ENCODE data around the gene CASP5. TPM values are rescaled to one million over a fixed set of nuclear protein-coding genes. Genes with fewer than 3 reads are reported as not detected.
"Not testable (repeated sequence)": the region's sequence is repeated elsewhere in the genome, so short reads cannot be mapped to it uniquely, and the experiment has no call there.

The CASP5 gene
- total and polyA plus RNA-seq, 7 experiments from 2014 or later: 0.45 to 2.9 TPM; not detected in 5

DNA sequence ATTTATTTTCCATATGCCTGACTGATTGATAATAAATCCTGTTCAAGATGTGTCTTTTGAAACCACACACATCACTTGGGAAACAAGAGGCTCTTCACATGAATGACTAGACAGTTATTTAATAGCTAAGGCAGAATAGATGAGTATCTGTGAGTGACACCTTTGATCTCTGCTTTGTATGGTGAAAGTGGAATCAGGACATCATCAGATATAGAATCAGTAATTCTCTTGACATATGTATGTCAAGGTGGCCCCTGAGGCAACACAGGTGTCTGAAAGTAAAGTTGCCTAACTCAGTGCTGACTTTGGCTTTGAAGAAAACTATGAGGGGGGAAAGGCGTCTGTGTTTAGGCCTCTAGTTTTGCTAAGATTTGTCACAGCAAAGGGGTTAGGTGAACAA is 43.1 kb downstream of the CASP5 start:
- H3K27ac Mint-ChIP-seq: no peak overlapping the region
- POLR2A ChIA-PET: no interaction called here

DNA sequence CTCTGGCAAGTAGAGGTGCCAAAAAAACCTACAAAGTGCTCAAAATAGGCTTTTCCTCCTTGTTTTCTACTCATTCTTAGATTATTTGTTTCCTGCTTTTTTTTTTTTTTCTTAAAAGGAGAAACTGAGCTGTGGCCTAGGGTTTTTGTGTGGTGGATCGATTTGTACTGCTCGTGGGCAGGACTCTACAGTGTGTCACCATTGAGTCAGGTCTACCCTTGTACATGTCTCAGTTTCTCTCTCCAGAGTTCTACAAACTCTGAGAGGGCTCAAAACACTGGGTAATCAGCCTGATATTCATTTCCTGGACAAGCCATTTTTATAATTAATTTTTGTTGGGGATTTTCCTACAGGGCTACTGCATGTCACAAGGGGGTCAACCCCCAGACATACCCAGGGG is 49.4 kb downstream of the CASP5 start:
- Histone ChIP-seq H3K9me3 (ENCODE audit: control insufficient read depth in 2 of 3, low read length in 3 of 3) (peaks cover 0 to 3% (median 0%) of the 10 kb centered on the region in 3 experiments), H3K36me3 (ENCODE audit: control insufficient read depth in 2 of 3, insufficient read depth in 3 of 3, low read length in 3 of 3) (no peaks in the 10 kb centered on the region), H3K27ac (ENCODE audit: low read depth, low read length) (no peak overlapping the region), H3K4me1 (ENCODE audit: control insufficient read depth in 2 of 2, insufficient read depth in 2 of 2, low read length in 2 of 2) (peaks cover 4 to 6% of the 10 kb centered on the region in 2 donors), H3K27me3 (ENCODE audit: control insufficient read depth in 2 of 2, insufficient read depth in 2 of 2, low read length in 2 of 2) (no peaks in the 10 kb centered on the region), H3K4me3 (ENCODE audit: low read length) (no peak overlapping the region)
- H3K27ac Mint-ChIP-seq: no peak overlapping the region
- peak overlapping the region in 2 of 10 donors; percentile 13 to 27 for H3K4me3 Mint-ChIP-seq
- DNase-seq (no peak), ATAC-seq (no peak)
- no peaks in the 10 kb centered on the region for H3K27me3 Mint-ChIP-seq
- peaks cover 0 to 24% (median 7%) of the 10 kb centered on the region in 5 donors for H3K36me3 Mint-ChIP-seq
- intact Hi-C loops (cut with micrococcal nuclease): no loop called here
- H3K9me3 Mint-ChIP-seq: peaks cover 0 to 30% (median 15%) of the 10 kb centered on the region in 11 donors
- ChIA-PET POLR2A (no interaction called here), CTCF (interaction anchor here (0.7 kb wide), 1 partner anchor 363 kb away, joined by 3 read pairs; no protein-coding TSS in a partner anchor)
- H3K4me1 Mint-ChIP-seq: peaks cover 3 to 8% (median 4%) of the 10 kb centered on the region in 7 donors

More for the DNA sequence above, 43.1 kb downstream of the CASP5 start:
- H3K4me1 Mint-ChIP-seq: no peaks in the 10 kb centered on the region
- H3K27ac ChIP-seq (ENCODE audit: low read depth, low read length): no peak overlapping the region
- DNase-seq (no peak), ATAC-seq (no peak)
- H3K27me3 Mint-ChIP-seq: peaks cover 0 to 3% (median 0%) of the 10 kb centered on the region in 5 donors
- H3K4me3 Mint-ChIP-seq: no peak overlapping the region
- H3K4me1 ChIP-seq (ENCODE audit: control insufficient read depth in 2 of 2, insufficient read depth in 2 of 2, low read length in 2 of 2): no peaks in the 10 kb centered on the region
- no peaks in the 10 kb centered on the region for H3K9me3 ChIP-seq (ENCODE audit: control insufficient read depth in 2 of 3, low read length in 3 of 3)
- peaks cover 0 to 5% (median 0%) of the 10 kb centered on the region in 11 donors for H3K9me3 Mint-ChIP-seq
- CTCF ChIA-PET: no interaction called here
- intact Hi-C loops (cut with micrococcal nuclease): no loop called here
- no peaks in the 10 kb centered on the region for H3K36me3 Mint-ChIP-seq
- H3K4me3 ChIP-seq (ENCODE audit: low read length): no peak overlapping the region
- H3K27me3 ChIP-seq (ENCODE audit: control insufficient read depth in 2 of 2, insufficient read depth in 2 of 2, low read length in 2 of 2): no peaks in the 10 kb centered on the region
- no peaks in the 10 kb centered on the region for H3K36me3 ChIP-seq (ENCODE audit: control insufficient read depth in 2 of 3, insufficient read depth in 3 of 3, low read length in 3 of 3)

DNA sequence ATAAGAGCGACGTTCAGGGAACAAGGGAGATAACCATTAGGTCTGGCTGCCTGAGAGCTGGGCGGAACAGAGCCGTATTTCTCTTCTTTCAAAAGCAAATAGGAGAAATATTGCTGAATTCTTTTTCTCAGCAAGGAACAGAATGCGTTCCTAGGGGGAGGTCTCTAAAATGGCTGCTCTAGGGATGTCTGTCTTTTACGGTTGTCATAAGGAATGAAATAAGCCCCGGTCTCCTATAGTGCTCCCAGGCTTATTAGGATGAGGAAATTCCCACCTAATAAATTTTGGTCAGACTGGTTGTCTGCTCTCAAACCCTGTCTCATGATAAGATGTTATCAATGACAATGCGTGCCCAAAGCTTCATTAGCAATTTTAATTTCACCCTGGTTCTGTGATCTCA is 50.0 kb downstream of the CASP5 start:
- H3K27ac ChIP-seq (ENCODE audit: low read depth, low read length); H3K27me3 ChIP-seq (ENCODE audit: control insufficient read depth in 2 of 2, insufficient read depth in 2 of 2, low read length in 2 of 2); H3K27ac Mint-ChIP-seq; H3K9me3 ChIP-seq (ENCODE audit: control insufficient read depth in 2 of 3, low read length in 3 of 3); DNase-seq; intact Hi-C loops (cut with micrococcal nuclease); H3K27me3 Mint-ChIP-seq; ATAC-seq; H3K4me1 ChIP-seq (ENCODE audit: control insufficient read depth in 2 of 2, insufficient read depth in 2 of 2, low read length in 2 of 2); H3K4me3 ChIP-seq (ENCODE audit: low read length); H3K4me3 Mint-ChIP-seq; POLR2A ChIA-PET; H3K36me3 ChIP-seq (ENCODE audit: control insufficient read depth in 2 of 3, insufficient read depth in 3 of 3, low read length in 3 of 3): not testable (repeated sequence)
- CTCF ChIA-PET: interaction anchor here (0.7 kb wide), 1 partner anchor 363 kb away, joined by 3 read pairs; no protein-coding TSS in a partner anchor
- Mint-ChIP-seq H3K4me1 (peaks cover 6 to 12% (median 11%) of the 10 kb centered on the region in 7 donors), H3K9me3 (peaks cover 0 to 30% (median 15%) of the 10 kb centered on the region in 11 donors), H3K36me3 (peaks cover 0 to 24% (median 11%) of the 10 kb centered on the region in 5 donors)

DNA sequence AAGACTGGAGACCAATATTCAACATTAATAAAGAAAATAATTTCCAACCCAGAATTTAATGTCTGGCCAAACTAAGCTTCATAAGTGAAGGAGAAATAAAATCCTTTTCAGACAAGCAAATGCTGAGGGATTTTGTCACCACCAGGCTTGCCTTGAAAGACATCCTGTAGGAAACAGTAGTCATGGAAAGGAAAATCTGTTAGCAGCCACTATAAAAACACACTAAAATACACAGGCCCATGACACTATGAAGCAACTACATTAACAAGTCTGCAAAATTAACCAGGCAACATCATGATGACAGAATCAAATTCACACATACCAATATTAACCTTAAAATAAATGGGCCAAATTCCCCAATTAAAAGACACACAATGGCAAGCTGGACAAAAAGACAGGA is 52.2 kb downstream of the CASP5 start:
- ATAC-seq: no peak
- H3K4me1 ChIP-seq (ENCODE audit: control insufficient read depth in 2 of 2, insufficient read depth in 2 of 2, low read length in 2 of 2): peaks cover 13 to 22% of the 10 kb centered on the region in 2 donors
- no peaks in the 10 kb centered on the region for H3K27me3 ChIP-seq (ENCODE audit: control insufficient read depth in 2 of 2, insufficient read depth in 2 of 2, low read length in 2 of 2)
- peaks cover 0 to 3% (median 0%) of the 10 kb centered on the region in 3 experiments for H3K9me3 ChIP-seq (ENCODE audit: control insufficient read depth in 2 of 3, low read length in 3 of 3)
- Mint-ChIP-seq H3K4me1 (peaks cover 23 to 32% (median 28%) of the 10 kb centered on the region in 7 donors), H3K9me3 (peaks cover 0 to 30% (median 16%) of the 10 kb centered on the region in 11 donors), H3K36me3 (peaks cover 3 to 28% (median 15%) of the 10 kb centered on the region in 5 donors), H3K27me3 (no peaks in the 10 kb centered on the region), H3K4me3 (no peak overlapping the region), H3K27ac (no peak overlapping the region)
- intact Hi-C loops (cut with micrococcal nuclease): no loop called here
- DNase-seq: no peak
- ChIA-PET CTCF (no interaction called here), POLR2A (no interaction called here)
- H3K36me3 ChIP-seq (ENCODE audit: control insufficient read depth in 2 of 3, insufficient read depth in 3 of 3, low read length in 3 of 3): no peaks in the 10 kb centered on the region
- no peak overlapping the region for H3K4me3 ChIP-seq (ENCODE audit: low read length)
- no peak overlapping the region for H3K27ac ChIP-seq (ENCODE audit: low read depth, low read length)

DNA sequence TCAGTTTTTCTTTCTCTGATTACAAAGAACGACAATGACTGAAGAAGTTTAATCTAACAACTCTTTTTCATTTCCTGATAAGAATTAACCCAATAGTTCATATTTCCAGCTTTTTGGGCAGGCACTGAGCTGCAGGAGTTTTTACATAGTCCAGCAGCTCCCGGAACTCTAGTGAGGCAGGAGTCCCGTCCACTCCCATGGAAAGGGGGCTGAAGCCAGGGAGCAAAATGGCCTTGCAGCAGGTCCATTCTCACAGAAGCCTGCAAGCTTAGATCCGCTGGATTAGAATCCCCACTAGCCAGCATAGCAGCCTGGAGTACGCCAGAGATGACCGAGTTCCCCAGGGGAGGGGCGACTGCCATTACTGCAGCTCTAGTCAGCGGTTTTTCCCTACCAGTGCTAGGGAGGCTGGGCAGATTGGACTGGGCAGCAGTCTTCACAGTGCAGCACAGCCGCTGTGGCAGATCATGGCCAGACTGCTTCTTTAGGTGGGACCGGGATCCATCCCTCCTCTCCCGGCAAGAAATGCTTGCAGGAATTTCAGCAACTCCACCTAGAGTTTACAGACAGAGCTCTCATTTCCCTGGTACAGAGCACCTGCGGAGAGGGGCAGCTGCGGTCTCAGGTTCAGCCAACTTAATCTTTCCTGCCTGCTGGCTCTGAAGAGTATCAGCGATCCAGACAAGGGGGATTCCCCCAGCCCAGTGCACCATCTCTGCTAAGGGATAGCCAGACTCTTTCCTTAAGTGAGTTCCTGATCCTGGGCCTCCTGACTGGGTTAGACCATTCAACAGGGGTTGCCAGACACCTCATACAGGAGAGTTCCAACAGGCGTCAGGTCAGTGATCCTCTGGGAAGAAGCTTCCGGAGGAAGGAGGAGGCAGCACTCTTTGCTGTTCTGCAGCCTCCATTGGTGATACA is 53.9 kb downstream of the CASP5 start:
- peak overlapping the region; percentile 89 for H3K27ac ChIP-seq (ENCODE audit: low read depth, low read length)
- intact Hi-C loops (cut with micrococcal nuclease): loop anchor here (1.0 to 5.0 kb wide), 10 partner anchors 22 to 1108 kb away; partner anchors contain the start of genes CARD16 (in 2 of the 2), AASDHPPT (in 1 of the 2), CASP1 (in 1 of the 2) and KBTBD3 (in 1 of the 2)
- H3K4me3 ChIP-seq (ENCODE audit: low read length): peak overlapping the region; percentile 67
- H3K27me3 ChIP-seq (ENCODE audit: control insufficient read depth in 2 of 2, insufficient read depth in 2 of 2, low read length in 2 of 2): no peaks in the 10 kb centered on the region
- ChIA-PET POLR2A (interaction anchor here (0.6 to 1.2 kb wide), 5 partner anchors 10 to 72 kb away, joined by 3 to 5 read pairs (median 4); no protein-coding TSS in a partner anchor), CTCF (interaction anchor here (3.2 kb wide), 1 partner anchor 23 kb away, joined by 8 read pairs; no protein-coding TSS in a partner anchor)
- ATAC-seq (no peak), DNase-seq (no peak)
- H3K27me3 Mint-ChIP-seq: no peaks in the 10 kb centered on the region
- peaks cover 0 to 3% (median 0%) of the 10 kb centered on the region in 3 experiments for H3K9me3 ChIP-seq (ENCODE audit: control insufficient read depth in 2 of 3, low read length in 3 of 3)
- peaks cover 16 to 32% of the 10 kb centered on the region in 2 donors for H3K4me1 ChIP-seq (ENCODE audit: control insufficient read depth in 2 of 2, insufficient read depth in 2 of 2, low read length in 2 of 2)
- H3K9me3 Mint-ChIP-seq: peaks cover 0 to 24% (median 12%) of the 10 kb centered on the region in 11 donors
- peaks cover 31 to 40% (median 38%) of the 10 kb centered on the region in 7 donors for H3K4me1 Mint-ChIP-seq
- peak overlapping the region; percentile 94 to 100 (median 97) for H3K27ac Mint-ChIP-seq
- H3K4me3 Mint-ChIP-seq: peak overlapping the region; percentile 90 to 99 (median 96)
- H3K36me3 ChIP-seq (ENCODE audit: control insufficient read depth in 2 of 3, insufficient read depth in 3 of 3, low read length in 3 of 3): no peaks in the 10 kb centered on the region
- H3K36me3 Mint-ChIP-seq: peaks cover 14 to 38% (median 22%) of the 10 kb centered on the region in 5 donors

DNA sequence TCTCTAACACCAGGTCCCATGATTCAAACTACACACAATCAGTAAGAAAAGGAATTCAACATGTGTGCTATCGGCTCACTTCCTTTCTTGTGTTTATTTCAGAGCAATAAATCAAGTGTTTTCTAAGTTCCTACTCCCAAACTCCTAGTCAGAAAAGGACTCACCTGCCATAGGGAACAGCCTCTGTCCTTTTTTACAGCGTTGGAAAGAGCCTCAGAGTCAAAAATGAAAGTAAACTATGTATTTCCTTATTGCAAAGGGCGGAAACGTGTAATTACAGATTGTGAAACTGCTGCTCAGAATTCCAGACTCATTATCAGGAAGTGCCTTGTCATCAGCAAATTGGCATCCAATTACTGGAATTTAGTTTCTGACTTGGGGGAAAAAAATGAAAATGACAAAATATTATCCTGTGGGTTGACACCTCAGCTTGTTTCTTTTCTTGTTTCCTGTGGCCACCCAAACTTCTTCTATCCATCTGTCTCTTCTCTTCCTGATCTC is 54.6 kb downstream of the CASP5 start, which contains the start of gene CASP4:
Gene CASP4, minus strand, starts transcription at position 220 of the 501 bp plus-strand sequence. Its CDS starts 49 bp downstream, at position 171.
- H3K27ac ChIP-seq (ENCODE audit: low read depth, low read length): peak within 1 kb of the TSS; percentile 89
- peaks cover 16 to 36% of the 10 kb centered on the region in 2 donors for H3K4me1 ChIP-seq (ENCODE audit: control insufficient read depth in 2 of 2, insufficient read depth in 2 of 2, low read length in 2 of 2)
- CTCF ChIA-PET: interaction anchor here (3.2 kb wide), 1 partner anchor 22 kb away, joined by 8 read pairs; no protein-coding TSS in a partner anchor
- peaks cover 19 to 44% (median 24%) of the 10 kb centered on the region in 5 donors for H3K36me3 Mint-ChIP-seq
- no peaks in the 10 kb centered on the region for H3K27me3 ChIP-seq (ENCODE audit: control insufficient read depth in 2 of 2, insufficient read depth in 2 of 2, low read length in 2 of 2)
- peak; percentile 82 for ATAC-seq
- peaks cover 0 to 2% (median 0%) of the 10 kb centered on the region in 3 experiments for H3K9me3 ChIP-seq (ENCODE audit: control insufficient read depth in 2 of 3, low read length in 3 of 3)
- intact Hi-C loops (cut with micrococcal nuclease): loop anchor here (1.0 to 5.0 kb wide), 10 partner anchors 22 to 1109 kb away; partner anchors contain the start of genes CARD16 (in 2 of the 2), AASDHPPT (in 1 of the 2), CASP1 (in 1 of the 2) and KBTBD3 (in 1 of the 2)
- H3K4me1 Mint-ChIP-seq: peaks cover 35 to 47% (median 43%) of the 10 kb centered on the region in 7 donors
- no peaks in the 10 kb centered on the region for H3K36me3 ChIP-seq (ENCODE audit: control insufficient read depth in 2 of 3, insufficient read depth in 3 of 3, low read length in 3 of 3)
- DNase-seq: peak in 7 of 9 donors; percentile 18 to 57 (median 48)
- no peaks in the 10 kb centered on the region for H3K27me3 Mint-ChIP-seq
- H3K9me3 Mint-ChIP-seq: peaks cover 0 to 23% (median 10%) of the 10 kb centered on the region in 11 donors
- peak within 1 kb of the TSS; percentile 90 to 99 (median 96) for H3K4me3 Mint-ChIP-seq
- POLR2A ChIA-PET: interaction anchor here (1.1 to 1.2 kb wide), 3 partner anchors 17 to 52 kb away, joined by 3 to 5 read pairs (median 4); no protein-coding TSS in a partner anchor
- peak within 1 kb of the TSS; percentile 94 to 100 (median 97) for H3K27ac Mint-ChIP-seq
- peak within 1 kb of the TSS; percentile 67 for H3K4me3 ChIP-seq (ENCODE audit: low read length)

Measured in naive thymus-derived CD4-positive, alpha-beta T cell (primary cell).